GM18870 (cell line): ENCODE measurements around the gene TTI1.
"Not testable (repeated sequence)": the region's sequence is repeated elsewhere in the genome, so short reads cannot be mapped to it uniquely, and the experiment has no call there.

Source experiments
- ATAC-seq: cut with Tn5 transposase; IDR thresholded peaks from one replicate; pipeline ENCODE4 v1.9.1; 2021; ENCODE audit warnings: moderate library complexity; ENCODE audit not compliant: unreplicated experiment

TTI1 gene

DNA sequence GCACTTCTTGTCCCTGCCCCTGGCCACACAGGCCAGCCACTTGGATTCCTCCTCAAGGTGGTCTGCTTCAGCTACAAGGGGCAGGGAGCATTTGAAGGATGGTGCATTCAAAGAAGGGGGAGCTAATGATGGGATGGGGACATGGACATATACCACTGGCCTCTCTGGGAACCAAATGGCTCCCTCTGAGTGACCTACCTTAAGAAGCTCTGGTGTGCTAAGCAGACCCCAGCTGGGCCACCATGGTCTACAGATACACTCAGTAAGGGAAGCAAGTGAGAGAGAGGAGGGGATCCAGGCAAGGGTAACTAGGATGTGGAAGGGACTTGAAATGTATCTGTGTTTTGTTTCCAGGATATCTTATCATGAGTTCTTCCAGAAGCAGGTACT is 62.4 kb downstream of the TTI1 start:
- no peak for ATAC-seq

DNA sequence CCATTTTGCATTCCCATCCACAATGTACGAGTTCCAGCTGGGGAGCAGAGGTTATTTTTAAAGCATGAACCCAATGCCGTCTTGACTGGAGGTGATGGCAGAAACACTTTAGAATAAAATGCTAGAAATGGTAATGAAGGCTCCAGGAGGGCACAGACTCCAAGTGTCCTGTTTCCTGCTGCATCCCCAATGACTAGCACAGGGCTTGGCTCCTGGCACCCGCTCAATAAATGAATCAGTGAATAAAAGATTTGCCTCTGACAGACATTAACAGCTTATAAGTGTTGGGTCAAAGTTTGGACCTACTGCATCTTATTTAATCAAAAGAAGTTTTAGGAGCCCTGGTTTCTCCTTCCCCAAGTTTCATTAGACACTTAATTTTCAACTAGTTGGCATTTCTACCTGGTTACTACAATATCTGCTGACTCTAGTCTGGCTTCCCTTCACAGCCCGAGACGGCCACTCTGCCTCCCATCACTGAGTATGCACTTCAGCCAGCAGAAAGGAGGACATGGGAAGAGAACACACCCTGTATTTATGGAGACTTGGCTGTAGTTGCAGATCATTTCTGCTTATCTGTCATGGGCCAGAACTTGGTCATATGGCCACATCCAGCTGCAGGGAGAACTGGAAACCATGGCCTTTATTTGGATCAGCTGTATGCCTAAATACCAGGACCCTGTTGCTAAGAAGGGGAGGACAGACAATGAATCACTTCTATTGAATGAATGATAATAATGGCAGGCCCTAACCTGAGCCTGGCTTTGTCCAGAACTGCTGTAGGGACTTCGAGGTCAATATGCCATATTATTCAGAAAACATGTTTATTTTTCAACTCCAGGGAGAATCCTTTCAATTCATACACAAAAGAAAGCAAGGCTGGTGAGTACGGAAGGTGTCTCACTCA is 63.1 kb downstream of the TTI1 start:
- ATAC-seq = no peak

DNA sequence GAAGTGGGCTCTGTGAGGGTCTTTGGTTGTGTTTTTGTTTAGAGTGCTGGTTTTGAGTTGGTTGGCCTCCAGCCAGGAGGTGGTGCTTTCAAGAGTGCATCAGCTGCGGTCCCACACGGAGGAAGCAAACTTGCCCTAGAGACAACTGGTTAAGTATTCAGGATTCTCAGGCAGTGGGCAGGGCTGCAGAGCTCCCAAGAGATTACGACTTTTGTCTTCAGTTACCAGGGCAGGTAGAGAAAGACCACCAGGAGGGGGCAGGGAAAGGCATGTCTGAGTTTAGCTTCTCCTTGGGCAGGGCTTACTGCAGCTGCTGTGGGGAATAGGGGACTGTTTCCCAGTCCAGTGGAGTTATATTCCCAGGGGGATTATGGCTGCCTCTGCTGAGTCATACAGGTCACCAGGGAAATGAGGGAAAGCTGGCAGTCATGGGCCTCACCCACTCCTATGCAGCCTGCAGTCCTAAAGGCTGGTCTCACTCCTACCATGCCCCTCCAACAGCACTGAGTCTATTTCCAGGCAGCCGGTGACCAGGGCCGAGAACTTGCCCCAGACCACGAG is 64.3 kb downstream of the TTI1 start:
- ATAC-seq = no peak

DNA sequence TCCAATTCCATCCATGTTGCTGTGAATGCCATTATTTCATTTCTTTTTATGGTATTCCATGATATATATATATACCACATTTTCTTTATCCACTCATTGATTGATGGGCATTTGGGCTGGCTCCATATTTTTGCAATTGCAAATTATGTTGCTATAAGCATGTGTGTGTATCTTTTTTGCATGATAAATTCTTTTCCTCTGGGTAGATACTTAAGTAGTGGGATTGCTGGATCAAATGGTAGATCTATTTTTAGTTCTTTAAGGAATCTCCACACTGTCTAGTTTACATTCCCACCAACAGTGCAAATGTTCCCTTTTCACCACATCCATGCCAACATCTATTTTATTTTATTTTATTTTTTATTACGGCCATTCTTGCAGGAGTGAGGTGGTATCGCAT is 69.8 kb downstream of the TTI1 start:
- ATAC-seq = not testable (repeated sequence)

DNA sequence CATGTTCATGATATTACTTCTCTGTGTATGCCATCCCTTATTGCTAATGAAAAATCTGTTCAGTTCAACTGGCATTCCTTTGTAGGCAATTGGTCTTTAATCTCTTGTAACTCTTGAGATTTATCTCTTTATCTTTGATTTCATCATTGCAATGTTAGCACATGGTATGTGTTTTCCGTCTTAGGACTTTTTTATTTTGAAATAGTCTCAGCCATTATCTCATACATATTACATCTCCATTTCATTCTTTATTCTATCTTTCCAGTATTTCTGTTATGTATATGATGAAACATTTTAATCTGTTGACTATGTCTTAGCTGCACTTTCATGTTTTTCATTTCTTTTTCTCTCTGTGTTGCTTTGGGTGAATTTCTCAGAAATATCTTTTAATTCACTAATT is 72.2 kb downstream of the TTI1 start:
- no peak for ATAC-seq

DNA sequence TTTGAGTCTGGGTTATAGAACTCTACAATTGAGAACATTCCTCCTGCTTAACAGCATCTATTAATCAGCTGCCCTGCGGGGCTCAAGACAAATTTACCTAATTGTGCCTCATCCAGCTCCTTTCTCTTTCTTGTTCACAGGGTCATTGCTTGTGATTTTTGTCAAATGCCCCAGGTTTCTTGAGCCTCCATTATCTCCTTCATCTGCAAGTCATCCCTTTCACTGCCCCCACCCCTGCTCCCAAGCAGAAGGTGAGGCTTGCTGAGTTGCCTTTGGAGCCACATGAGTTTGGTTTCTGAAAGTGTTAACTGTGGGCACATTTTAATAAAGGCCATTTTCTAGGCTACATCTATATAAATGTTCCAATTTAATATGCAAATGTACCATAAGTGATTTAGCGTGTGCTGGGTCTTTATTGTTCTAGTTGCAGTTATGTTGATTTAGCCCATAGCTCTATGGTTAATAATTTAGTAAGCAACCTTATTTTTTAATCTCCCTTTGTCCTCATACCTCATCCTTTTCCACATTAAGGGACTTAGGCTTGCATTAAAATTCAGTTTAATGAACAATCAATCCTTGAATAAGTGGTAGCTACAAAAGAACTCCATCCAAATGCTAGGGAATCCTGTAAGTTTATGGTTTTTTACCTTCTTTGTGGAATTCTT is 74.3 kb downstream of the TTI1 start:
- ATAC-seq = no peak

DNA sequence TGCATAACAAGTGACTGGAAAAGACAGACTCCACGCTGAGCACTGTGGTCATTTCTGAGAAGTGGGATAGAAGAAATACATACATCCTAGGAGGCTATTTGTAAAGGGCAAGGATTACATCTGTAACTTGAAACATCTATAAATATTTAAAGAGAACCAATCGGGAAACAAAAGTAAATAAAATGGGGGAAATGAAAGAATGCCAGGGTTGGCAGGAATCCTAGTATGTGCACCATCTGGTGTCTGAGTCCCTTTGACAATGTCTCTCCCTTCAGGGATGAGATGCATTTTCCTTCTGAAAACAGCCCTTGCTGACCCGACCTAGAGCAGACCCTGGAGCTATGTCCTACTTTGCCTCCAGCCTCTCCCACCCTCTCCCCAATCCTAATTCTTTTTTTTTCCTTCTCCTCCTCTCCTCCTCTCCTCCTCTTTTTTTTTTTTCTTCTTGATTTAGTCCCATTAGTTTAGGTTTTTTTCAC is 77.1 kb downstream of the TTI1 start:
- no peak for ATAC-seq

DNA sequence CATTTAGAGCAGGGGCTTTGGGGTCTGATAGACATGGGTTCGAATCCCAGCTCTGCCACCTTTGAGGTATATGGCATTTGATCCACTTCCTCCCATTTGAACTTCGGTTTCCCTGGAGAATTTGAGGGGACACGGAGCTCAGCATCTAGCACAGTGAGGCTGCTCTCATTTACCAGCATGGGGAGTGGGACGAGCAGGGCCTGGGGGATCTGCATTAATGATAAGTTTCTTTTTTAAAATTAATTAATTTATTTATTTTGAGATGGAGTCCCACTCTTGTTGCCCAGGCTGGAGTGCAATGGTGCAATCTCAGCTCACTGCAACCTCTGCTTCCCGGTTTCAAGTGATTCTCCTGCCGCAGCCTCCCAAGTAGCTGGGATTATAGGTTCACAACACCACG is 77.7 kb downstream of the TTI1 start:
- no peak for ATAC-seq

DNA sequence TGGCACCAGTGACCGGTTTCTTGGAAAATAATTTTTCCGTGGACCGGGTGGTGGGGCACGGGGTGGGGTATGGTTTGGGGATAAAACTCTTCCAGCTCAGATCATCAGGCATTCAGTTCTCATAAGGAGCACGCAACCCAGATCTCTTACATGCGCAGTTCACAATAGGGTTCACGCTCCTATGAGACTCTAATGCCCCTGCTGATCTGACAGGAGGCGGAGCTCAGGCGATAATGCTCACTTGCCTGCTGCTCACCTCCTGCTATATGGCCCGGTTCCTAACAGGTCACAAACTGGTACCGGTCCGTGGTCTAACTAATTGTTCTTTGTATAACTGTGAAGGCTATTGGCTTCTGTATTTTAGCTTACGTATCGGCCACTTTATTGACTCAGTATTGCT is 78.6 kb downstream of the TTI1 start:
- no peak for ATAC-seq

DNA sequence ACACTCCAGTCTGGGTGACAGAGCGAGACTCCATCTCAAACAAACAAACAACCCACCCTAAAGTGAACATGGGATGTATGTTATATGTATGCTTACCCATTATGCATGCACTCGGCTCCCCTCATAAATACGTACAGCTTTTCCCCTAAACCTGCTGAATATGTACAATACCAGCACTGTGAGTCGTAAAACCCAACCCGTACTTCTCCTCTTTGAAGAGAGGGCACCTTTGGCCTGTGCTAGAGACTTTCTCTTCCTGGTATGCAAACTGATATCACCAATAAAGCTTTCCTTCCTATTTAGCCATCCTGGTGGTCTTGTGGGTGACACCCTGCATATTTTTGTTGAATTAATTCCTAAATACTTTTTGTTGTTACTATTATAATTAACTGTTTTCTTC is 79.1 kb downstream of the TTI1 start:
- no peak for ATAC-seq

DNA sequence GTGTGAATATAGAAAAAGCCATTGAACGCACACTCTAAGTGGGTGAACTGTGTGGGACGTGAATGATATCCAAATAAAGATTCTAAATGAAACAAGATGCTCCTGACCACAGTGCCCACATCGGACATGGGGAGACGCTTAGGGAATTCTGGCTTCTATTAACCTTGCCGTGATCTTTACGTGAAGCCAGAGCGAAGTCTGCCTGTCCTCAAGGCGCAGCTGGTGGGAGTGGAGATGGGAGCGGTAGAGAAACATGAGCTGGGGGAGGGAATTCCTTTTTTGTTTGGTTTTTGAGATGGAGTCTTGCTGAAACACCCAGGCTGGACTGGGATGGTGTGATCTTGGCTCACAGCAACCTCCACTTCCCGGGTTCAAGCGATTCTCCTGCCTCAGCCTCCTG is 84.3 kb downstream of the TTI1 start:
- no peak for ATAC-seq

DNA sequence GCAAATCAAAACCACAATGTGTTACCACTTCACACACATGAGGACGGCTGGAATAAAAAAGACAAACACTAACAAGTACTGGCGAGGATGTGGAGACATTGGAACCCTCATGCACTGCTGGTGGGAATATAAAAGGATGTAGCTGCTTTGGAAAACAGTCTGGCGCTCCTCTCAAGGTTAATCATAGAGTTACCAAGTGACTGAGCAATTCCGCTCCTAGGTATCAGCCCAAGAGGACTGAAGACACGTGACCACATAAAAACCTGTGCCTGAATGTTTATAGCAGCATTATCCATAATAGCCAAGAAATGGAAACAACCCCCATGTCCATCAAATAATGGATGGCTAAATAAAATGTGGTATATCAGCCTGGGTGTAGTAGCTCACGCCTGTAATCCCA is 85.3 kb downstream of the TTI1 start:
- ATAC-seq = no peak

DNA sequence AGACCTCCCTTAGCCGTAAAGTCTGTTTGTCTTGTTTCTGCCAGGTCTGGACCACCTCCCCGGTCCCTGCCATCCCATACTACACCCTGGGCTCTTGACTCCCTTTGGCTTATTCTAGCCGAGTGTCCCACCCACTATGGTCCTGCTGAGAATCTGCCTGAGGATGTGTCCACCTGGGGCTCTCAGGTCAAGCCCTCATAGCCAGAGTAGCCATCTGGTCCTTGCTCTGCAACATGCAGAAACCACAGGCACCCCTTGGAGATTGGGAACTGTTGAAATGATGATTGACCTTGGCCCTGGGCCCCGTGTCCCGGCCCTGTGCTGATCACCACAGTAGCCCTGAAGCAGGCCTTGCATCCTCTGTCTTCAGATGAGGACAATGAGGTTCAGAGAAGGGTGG is 86.3 kb downstream of the TTI1 start:
- no peak for ATAC-seq

DNA sequence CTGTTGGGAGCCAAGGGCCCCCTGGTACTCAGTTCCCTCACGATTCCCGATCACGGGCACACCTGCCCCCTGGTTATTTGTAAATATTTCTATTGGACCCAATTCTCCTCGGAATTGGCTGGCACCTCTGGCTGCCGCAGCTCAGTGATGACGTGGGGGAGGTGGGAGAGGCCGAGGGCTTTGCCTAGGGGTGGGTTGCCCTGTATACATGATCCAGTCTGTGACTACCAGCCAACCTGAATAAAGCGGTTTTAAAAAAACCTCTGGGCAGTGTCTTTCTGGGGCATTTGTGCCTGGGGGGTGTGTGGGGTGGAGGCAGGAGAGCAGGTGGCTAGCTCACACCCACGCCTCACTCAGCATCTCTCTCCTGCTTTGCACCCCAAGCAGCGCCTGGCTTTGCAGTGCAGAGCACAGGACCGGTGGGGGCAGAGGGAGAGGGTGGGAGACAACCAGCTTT is 88.1 kb downstream of the TTI1 start:
- ATAC-seq = no peak

DNA sequence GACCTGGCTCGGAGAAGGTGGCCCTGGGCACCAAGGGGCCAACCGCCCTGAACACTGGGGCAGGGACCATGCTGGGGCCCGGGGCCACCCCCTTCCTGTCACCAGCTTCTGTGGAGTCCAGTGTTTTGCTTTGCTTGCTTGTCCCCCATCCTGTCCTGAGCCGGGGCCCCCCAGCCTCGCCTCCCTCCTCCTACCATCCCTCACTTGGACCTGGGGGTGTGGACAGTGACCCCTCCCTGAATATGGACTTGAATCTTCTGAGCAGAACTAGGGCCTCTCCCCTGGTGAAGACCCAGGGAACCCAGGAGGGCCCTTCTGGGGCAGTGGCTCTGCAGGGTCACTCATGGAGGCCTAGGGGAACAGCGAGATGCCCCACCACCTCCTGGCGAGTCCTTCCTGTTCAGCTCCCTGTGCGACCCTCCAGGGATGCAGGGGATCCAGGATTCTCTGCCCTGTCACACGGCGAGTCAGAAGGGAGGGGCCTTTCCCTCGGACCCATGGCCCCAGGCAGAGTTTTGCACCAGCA is 88.7 kb downstream of the TTI1 start:
- no peak for ATAC-seq

DNA sequence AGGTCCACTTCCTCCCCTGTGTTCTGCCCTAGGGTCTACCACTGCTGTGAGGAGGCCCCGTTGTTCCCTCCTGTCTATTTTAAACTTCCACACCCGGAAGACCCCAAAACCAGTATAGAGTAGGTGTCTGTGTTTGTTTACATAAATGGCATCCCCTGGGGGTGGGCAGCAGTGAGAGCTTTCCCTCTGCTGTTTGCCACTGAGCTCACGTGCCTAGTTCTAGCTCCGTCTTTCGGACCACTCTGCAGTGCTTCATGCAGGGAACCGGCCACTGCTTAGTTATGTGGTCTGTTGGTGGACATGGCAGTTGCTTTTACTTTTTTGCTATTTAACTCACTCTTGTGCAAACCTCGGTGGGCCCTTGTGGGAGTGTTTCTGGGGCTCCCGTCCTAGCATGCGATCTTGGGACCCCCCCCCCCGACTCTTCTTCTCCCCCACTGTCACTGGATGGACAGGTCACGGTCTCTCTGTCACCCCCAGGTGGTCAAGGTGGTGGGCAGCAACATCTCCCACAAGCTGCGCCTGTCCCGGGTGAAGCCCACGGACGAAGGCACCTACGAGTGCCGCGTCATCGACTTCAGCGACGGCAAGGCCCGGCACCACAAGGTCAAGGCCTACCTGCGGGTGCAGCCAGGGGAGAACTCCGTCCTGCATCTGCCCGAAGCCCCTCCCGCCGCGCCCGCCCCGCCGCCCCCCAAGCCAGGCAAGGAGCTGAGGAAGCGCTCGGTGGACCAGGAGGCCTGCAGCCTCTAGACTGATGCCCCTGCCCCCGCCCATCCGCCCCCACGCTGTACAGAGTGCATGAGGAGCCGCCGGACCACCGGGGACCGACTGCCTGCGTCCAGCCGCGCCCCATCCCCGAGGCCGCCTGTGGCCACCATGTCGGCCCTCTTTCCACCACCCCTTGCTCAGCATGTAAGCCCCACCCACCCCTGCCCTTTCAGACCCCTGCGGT is 89.5 kb downstream of the TTI1 start:
- ATAC-seq = no peak

DNA sequence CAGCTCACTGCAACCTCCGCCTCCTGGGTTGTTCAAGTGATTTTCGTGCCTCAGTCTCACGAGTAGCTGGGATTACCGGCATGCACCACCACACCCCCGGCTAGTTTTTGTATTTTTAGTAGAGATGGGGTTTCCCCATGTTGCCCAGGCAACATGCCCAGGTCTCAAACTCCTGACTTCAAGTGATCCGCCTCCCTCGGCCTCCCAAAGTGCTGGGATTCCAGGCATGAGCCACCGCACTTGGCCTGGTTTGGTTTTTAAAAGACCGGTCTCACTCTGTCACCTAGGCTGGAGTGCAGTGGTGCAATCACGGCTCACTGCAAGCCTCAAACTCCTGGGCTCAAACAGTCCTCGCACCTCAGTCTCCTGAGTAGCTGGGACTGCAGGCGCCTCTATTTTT is 90.2 kb downstream of the TTI1 start:
- no peak for ATAC-seq

DNA sequence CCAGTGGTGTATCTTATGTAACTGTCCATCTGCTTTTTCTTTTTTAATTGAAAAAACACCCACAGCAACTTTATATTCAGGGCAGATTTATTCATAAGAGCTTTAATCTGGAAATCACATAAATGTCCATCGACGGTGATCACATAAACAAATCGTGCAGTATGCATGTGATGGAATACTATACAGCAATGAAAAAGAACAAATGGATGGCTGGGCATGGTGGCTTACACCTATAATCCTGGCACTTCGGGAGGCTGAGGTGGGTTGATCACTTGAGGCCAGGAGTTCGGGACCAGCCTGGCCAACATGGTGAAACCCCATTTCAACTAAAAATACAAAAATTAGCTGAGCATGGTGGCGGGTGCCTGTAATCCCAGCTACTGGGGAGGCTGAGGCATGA is 91.3 kb downstream of the TTI1 start:
- no peak for ATAC-seq

DNA sequence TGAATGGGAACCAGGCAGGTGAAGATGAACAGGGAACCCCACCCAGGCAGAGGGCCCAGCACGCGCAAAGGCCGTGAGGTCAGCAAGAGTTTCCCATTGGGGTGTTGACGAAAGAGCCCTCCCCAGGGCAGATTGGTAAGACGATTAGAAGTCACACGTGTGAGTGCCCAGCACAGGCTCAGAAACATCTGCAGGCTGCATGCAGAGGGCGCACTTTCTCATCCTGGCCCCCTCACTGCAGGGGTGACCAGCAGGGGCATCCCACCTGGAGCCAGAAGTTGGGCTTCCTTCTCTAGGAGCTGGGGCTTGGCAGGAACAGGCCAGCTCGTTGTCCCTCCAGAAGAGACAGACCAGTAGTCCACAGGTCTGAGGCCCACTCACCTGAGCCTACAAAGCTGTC is 91.9 kb downstream of the TTI1 start:
- no peak for ATAC-seq

DNA sequence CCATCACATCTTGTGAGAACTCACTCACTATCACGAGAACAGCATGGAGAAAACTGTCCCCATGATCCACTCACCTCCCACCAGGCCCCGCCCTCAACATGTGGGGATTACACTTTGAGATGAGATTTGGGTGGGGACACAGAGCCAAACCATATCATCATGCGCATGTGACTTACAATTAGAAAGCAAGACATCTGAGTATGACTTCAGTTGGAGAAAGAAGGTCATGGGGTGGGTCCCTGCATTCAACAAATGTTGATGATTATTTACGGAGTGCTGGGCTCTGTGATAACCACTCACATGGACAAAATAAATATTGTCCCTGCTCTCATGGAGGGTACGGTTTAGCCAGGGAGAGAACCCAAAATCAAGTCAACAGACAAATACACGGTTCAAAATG is 92.4 kb downstream of the TTI1 start:
- no peak for ATAC-seq
